Hematopoietic multipotent progenitor cell treated with erythropoietin and hydrocortisone succinate and interleukin-3 and kit ligand, for 8 days (in vitro differentiated cells): ENCODE measurements around the gene EBF3.

ENCODE experiments used
- DNase-seq: peaks from one replicate; pipeline ENCODE4 v3.0.0-alpha.2; 2015

The EBF3 gene

DNA sequence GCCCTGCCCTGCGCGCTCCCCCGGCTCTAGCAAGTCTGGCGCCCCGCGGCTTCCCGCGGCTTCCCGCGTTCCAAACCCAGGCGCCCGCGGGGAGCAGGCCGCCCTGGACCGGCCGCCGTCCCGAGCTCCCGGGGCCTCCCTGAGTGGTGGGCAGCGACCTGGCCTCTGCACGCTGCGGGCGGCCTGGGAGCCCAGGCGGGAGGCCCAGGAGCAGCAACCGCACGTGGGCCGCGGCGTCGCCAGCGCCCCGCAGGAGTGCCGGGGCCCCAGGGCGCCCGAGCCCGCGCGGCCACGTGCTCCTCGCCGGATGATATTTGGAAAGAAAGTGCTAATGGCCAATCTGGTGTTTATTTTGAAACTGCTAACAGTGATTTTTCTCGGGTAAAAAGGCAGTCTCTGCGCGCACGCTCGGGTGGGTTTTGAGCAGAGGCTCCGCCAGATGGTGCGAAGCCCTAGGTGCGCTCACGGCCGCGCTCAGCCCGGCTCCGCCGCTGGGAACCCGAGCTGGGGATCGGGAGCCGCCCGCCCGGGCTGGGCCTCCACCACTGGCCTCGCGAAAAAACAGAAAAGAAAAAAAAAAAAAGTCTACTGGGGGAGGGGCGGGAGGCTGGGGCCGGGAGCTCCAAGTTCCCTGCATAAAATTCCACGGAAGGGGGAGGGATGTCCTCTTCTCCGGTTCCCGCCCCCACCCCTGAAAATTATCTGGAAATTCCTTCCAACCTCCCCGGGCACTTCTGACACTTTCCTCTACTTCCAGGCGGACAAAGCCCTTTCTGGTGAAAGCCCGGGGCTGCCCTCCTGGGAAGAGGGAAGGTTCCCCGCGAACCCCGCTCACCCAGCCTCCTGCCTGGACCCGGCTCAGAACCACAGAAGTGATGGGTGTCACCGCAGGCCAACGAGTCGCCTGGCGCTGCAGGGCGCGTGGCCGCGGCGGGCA is 4.3 kb downstream of the EBF3 start:
- no peak for DNase-seq

DNA sequence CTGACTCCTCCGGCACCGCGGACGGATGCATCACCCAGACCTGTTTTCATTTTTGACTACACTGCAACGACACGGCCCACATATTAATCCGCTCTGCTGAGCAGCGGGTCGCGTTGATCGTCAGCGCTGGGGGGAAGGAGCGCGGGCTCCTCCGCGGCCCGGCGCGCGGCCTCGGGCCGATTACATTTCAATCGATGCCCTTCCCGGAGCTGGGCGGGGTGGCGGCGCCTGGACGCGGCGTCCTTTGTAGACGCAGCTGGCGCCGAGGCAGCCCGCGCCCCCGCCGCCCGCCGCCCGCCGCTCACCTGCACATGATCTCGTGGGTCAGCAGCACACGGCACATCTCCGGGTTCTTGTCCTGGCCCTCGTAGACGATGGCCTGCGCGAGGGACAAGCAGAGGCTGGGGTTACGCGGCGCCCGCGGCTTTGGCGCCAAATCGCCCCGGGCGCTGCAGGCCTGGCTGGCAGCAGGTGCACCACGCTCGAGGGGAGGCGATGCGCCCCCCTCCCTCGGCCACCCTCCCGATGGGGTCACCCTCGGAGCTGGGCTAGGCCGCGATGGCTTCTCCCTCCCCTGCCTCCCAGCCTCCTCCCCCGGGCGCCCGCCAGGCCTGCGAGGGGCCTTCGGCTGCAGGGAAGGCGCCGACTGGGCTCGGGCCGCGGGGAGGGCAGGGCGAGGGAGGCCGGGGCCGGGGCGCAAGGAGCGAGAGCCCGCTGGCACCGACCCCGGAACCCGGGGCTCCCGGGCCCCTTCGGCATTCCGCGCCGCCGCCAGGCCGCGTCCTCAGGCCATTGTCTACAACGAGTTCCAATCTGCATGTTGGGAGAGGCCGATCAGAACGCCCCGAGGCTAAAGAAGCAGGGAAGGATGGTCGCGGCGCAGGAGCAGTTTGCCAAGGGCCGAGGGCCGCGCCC is 5.2 kb downstream of the EBF3 start:
- DNase-seq: no peak

DNA sequence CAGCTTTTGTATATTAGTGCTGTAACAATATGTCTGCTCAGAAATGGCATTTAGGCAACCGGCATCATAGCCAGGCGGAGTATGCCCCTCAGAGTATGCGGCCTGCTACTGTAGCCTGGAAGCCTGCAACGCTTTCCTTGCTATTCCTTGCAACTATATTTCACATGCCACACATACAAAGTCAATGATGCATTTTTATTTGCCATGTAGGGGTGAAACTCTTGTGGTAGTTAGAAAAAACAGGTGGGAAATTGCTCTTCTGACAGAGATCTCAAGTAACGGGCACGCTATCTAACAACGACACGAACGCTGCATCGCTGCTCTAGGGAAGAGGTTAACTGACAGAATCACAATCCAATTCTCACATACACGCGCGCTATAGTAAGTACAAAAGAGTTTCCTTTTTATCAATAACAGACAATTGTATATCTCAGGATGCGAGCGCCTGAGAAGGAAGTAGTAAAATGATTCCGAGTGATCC is 5.9 kb downstream of the EBF3 start:
- no peak for DNase-seq

DNA sequence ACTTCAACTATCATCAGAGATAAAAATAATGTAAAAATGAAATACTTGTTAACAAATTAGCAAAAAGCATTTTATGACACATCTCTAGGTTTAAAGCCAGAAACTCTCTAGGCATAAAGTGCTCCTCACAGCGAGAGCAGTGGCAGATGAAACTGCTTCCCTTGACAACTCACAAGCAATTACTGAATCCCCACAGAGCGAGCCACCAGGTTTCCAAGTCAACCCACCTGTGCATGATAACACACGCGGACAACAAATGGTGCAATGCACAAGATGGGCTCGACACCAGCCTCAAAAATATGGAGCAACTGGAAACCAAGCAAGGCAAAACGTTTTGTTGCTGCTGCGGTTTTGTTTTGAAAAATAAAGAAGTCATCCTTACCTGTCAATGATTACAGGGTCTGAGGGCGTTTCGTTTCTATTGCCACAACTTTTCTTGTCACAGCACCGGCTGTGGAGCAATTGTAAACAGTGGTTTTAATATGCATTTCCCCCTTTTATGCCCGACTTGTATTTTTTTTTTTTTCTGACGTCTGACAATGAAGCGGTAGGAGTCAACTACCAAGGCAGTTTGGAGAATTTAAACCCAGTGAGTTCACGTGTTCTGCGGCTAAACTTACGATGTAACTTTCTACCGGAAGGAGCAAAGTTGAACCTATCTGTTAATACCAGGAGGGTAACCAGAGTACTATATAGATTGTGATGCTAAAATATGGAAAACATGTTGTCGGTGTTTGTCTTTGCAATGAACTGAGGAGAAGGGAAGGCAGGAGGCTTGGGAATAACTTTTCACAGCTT is 7.0 kb downstream of the EBF3 start:
- no peak for DNase-seq

DNA sequence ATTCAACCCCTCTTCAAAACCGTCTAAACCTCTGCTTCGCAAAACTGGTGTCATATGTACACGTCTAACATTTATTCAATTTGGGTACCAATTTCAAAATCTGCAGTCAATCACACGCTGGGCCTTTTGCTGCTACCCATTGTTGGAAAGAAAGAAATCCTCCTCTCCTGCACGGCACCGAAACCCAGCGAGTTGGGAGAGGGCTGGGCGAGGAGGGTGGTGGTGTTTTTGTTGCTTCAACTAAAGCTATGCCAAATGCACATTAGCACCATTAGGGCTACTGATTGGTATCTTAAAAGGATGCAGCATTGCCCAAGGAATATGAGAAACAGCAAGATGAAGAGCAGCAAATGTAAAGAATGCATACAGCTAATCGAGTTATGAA is 7.8 kb downstream of the EBF3 start:
- DNase-seq: no peak

- DNase-seq: no peak
Measured at GRCh38 chr10:129955601-129956285, 8.3 kb downstream of the EBF3 start.

DNA sequence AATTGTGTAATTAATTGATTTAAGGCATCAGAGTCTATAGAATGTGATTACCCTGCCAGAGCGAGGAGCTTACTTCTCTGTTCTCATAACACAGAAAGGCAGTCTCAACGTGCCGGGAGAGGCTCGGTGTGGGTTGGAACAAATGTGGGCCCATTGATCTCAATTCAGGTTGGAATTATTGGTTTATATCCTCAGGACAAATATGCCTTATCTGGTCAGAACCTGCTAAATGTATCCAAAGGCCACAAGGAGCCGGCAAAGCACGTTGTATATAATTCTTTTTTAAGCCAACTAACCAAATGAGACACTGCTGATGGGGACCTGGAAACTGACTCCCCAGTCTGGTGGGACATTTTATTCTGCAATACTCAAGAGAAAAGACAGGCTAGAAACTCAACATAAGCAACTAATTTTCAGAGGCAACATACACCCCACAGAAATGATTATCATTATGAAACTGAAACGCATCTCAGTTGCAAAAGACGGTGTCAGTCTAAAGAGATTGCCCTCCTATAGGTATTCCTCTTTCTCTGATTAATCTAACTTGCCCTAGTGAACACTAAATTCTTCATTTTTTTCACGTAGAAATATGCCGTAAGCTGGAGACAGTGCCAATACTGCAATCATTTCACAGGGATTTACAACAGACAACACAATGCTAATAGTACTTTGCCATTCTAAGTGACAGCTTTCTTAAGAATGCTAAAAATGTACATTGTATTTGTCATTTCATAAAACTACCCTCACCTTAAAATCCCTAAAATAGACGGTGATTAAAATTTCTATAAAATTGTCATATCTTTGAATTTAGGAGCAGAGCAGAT is 9.4 kb downstream of the EBF3 start:
- DNase-seq: no peak

- DNase-seq: no peak
Measured at GRCh38 chr10:129953119-129954051, 10.7 kb downstream of the EBF3 start.

DNA sequence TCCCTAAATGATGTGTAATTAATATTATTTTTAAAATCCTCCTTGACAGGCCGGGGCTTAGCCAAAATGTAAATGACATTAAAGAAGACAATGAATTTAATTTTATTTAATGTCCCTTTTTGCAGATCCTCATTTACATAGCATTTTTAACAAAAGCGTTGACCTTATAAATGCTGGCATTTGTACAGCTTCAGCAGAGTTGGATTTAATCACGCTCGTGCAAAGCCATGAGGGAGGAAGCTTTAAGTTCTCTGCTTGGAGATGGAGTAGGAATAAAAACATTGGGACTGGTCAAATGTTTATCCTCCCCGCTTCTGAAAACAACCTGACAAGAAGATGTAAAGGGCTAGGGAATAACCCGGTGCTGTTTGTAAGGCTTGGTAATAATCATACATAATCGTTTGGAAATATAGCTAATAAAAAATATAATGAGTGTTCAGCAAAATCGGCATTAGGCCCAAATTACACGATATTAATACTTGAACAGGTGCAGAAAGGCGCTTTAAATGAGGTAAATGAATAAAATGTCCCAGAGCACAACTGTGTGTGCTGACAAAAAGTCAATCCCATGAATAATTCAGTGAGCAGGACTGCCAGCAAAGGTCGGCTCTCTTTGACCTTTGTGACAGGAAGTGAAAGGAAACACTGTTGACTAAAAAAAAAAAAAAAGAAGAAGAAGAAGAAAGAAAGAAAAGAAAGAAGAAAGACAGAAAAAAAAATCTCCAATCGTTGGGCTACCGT is 11.5 kb downstream of the EBF3 start:
- DNase-seq: no peak

DNA sequence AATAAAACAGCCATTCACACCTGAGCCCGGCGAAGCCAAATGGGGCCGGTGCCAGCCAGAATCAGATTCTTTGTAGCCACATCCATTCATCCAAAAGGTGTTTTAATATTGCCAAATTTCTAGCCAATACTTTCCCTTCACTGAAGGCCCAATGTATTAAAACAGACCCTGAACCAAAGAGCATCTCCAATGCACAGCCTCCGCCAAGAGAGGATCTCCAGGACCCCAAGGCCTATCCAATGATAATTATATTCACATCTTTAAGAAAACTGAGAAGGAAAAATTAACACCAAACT is 12.2 kb downstream of the EBF3 start:
- DNase-seq: no peak

GRCh38 chr10:129951101-129951969 is 12.7 kb downstream of the EBF3 start:
- DNase-seq: no peak

- DNase-seq: no peak
Measured at GRCh38 chr10:129950676-129951075, 13.4 kb downstream of the EBF3 start.

GRCh38 chr10:129949891-129950291 is 14.2 kb downstream of the EBF3 start:
- DNase-seq: no peak

DNA sequence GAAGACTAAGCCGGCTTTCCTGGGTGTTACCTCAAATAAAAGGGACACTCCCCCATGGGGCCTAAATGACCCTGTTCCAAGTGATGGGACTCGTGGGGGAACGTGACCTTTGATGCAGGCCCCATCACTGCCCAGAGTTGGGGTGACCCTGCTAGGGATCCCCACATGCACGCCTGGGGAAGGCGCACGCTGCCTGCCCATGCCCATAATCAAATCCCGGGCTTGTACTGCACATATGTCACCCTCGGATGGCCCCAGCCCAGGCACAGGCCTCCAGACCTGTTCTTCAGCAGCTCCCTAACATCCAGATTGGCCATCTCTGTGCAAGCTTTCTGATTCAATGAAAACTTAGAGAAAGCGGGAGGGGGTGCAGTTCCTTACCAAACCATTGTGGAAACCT is 14.7 kb downstream of the EBF3 start:
- DNase-seq: no peak

DNA sequence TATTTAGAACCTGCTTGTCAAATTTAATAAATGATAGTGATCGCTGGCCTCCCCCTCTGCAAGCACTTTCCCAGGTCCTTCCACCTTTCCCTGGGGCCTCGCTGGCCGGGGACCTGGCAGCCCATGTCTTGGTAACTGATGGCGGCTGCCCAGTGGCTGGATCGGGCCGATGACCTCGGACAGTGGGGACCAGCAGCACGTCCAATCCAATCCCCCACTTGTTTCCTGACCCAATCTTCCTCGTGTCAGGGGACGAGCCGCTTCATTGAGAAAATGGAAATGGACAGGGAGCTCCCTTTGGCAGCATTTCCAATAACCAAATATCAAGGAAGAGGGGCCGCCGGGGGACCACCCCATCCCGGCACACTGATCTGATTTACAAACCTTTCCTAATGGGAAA is 17.2 kb downstream of the EBF3 start:
- DNase-seq: no peak

- no peak for DNase-seq
Measured at GRCh38 chr10:129945941-129946760, 17.9 kb downstream of the EBF3 start.

GRCh38 chr10:129945526-129945925 is 18.5 kb downstream of the EBF3 start:
- DNase-seq: no peak

- no peak for DNase-seq
Measured at GRCh38 chr10:129945064-129945463, 19.0 kb downstream of the EBF3 start.
